Measurements from ENCODE around the gene ANKRD31. TPM values are rescaled to one million over a fixed set of nuclear protein-coding genes. Genes with fewer than 3 reads are reported as not detected.

Gene ANKRD31
- total RNA-seq, 1 experiment from 2014 or later, result 0.30 TPM

DNA sequence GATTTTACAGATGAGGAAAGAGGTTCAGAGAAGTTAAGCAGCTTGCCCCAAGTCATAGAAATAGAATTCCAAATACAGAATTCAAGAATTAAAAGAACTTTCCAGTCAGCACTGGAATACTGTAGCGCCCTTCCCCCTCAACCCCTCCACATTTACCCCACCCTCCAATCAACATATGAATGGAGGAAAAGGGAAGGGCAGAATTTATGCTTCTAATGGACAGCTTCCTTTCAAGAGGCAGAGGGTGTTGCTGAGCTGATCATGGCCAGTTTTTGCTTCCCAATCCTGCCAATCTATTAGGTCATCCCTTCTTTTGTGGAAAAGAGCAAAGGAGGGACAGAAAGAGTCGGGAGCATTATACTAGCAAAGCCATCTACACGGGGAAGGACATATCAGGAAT lies 39.1 kb upstream of the ANKRD31 start:
- Histone ChIP-seq H4K20me1 (ENCODE audit: insufficient read depth) (no peaks in the 10 kb centered on the region), H3K4me3 (replicated peaks in 1 of 2; ENCODE audit: low read depth in 1 of 2, low read length in 2 of 2) (no peak overlapping the region), H3K9me2 (ENCODE audit: insufficient read depth) (no peaks in the 10 kb centered on the region), H2AFZ (ENCODE audit: low read depth, low read length, poor library complexity, severe bottlenecking) (peak overlapping the region; percentile 31), H3K4me2 (ENCODE audit: low read length) (no peak overlapping the region), H3K36me3 (ENCODE audit: control insufficient read depth in 1 of 2, insufficient read depth in 2 of 2, low read length in 2 of 2) (no peaks in the 10 kb centered on the region), H3K79me2 (ENCODE audit: insufficient read depth, low read length) (no peaks in the 10 kb centered on the region), H3K9ac (ENCODE audit: low read length) (no peak overlapping the region), H3K9me3 (ENCODE audit: control insufficient read depth in 1 of 2, insufficient read depth in 1 of 2, low read depth in 1 of 2, low read length in 2 of 2) (no peaks in the 10 kb centered on the region), H3K27ac (ENCODE audit: low read depth, low read length) (no peak overlapping the region), H3K27me3 (ENCODE audit: insufficient read depth, low read length) (no peaks in the 10 kb centered on the region), H3K4me1 (ENCODE audit: control insufficient read depth in 1 of 2, insufficient read depth in 2 of 2, low read length in 2 of 2) (peaks cover 5 to 25% of the 10 kb centered on the region in 2 experiments; a peak in 3 of 4 replicates)
- ATAC-seq (no peak), DNase-seq (ENCODE audit: low read depth, low spot score) (no peak)
- ChIA-PET RAD21 (ENCODE audit: low non-redundant PET in 1 of 2, low total read pairs in 2 of 2, uncharacterized antibody in 2 of 2, unreplicated experiment in 2 of 2) (no interaction called here), POLR2A (no interaction called here), CTCF (no interaction called here)
- TF ChIP-seq POLR2AphosphoS5 (IDR thresholded peaks at IDR 0.05; ENCODE audit: low read depth, low read length), result no peak
- no peak for TF ChIP-seq SIN3A (IDR thresholded peaks at IDR 0.05; ENCODE audit: low read depth)
- no peak for TF ChIP-seq SP1 (IDR thresholded peaks at IDR 0.05; ENCODE audit: low read depth)
- TF ChIP-seq YY1 (IDR thresholded peaks at IDR 0.05; ENCODE audit: extremely low read depth, insufficient replicate concordance, low read depth, low read length), result no peak
- no peak for TF ChIP-seq EGR1 (IDR thresholded peaks at IDR 0.05; ENCODE audit: low read depth)
- TF ChIP-seq POLR2A (IDR thresholded peaks at IDR 0.05; ENCODE audit: borderline replicate concordance, extremely low read depth, insufficient read depth, insufficient read length), result no peak
- no peak for TF ChIP-seq RAD21 (IDR thresholded peaks at IDR 0.05; ENCODE audit: low read depth)
- intact Hi-C loops (cut with micrococcal nuclease), result loop anchor here (5.0 kb wide), 2 partner anchors 62 to 407 kb away; partner anchors contain the start of gene HMGCR
- BruUV-seq (replicated peaks), result no TSS peak

DNA sequence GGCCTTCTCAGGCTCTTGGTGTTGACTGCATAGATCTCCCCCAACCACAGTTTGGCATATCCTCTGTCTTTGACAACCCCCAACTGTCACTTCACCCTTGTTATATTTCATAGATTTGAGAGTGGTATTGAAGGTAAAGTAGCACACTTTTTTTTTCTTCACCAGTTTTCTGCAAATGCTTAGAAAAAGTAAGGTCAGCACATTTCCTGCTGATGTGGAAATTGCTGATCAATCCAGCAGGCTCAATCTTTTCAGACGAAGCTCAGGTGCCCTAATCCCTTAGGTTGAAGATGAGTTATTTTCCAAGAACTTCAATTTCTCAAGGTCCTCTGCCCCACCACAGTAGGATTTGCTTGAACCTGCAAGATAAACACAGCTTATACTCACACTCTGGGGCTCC lies 38.5 kb upstream of the ANKRD31 start:
- Histone ChIP-seq H3K27me3 (ENCODE audit: insufficient read depth, low read length) (no peaks in the 10 kb centered on the region), H3K4me2 (ENCODE audit: low read length) (no peak overlapping the region), H4K20me1 (ENCODE audit: insufficient read depth) (no peaks in the 10 kb centered on the region), H3K9me3 (ENCODE audit: control insufficient read depth in 1 of 2, insufficient read depth in 1 of 2, low read depth in 1 of 2, low read length in 2 of 2) (no peaks in the 10 kb centered on the region), H2AFZ (ENCODE audit: low read depth, low read length, poor library complexity, severe bottlenecking) (peak overlapping the region; percentile 31), H3K9ac (ENCODE audit: low read length) (no peak overlapping the region), H3K4me3 (replicated peaks in 1 of 2; ENCODE audit: low read depth in 1 of 2, low read length in 2 of 2) (no peak overlapping the region), H3K4me1 (ENCODE audit: control insufficient read depth in 1 of 2, insufficient read depth in 2 of 2, low read length in 2 of 2) (peaks cover 5 to 25% of the 10 kb centered on the region in 2 experiments; a peak in 3 of 4 replicates), H3K27ac (ENCODE audit: low read depth, low read length) (no peak overlapping the region), H3K36me3 (ENCODE audit: control insufficient read depth in 1 of 2, insufficient read depth in 2 of 2, low read length in 2 of 2) (no peaks in the 10 kb centered on the region), H3K9me2 (ENCODE audit: insufficient read depth) (no peaks in the 10 kb centered on the region), H3K79me2 (ENCODE audit: insufficient read depth, low read length) (no peaks in the 10 kb centered on the region)
- BruUV-seq (replicated peaks), result no TSS peak
- ChIA-PET POLR2A (no interaction called here), RAD21 (ENCODE audit: low non-redundant PET in 1 of 2, low total read pairs in 2 of 2, uncharacterized antibody in 2 of 2, unreplicated experiment in 2 of 2) (no interaction called here), CTCF (no interaction called here)
- no peak for ATAC-seq
- no peak for DNase-seq (ENCODE audit: low read depth, low spot score)
- TF ChIP-seq SIN3A (IDR thresholded peaks at IDR 0.05; ENCODE audit: low read depth) (no peak), EZH2phosphoT487 (IDR thresholded peaks at IDR 0.05; ENCODE audit: borderline replicate concordance) (no peak), TCF7L2 (IDR thresholded peaks at IDR 0.05; ENCODE audit: borderline replicate concordance, extremely low read depth, insufficient read depth, insufficient read length) (no peak), SP1 (IDR thresholded peaks at IDR 0.05; ENCODE audit: low read depth) (no peak), CBX3 (IDR thresholded peaks at IDR 0.05; ENCODE audit: low read depth) (no peak), ZNF274 (IDR thresholded peaks at IDR 0.05; ENCODE audit: low read depth, low read length) (no peak), SRF (IDR thresholded peaks at IDR 0.05; ENCODE audit: low read depth) (no peak), YY1 (IDR thresholded peaks at IDR 0.05; ENCODE audit: extremely low read depth, insufficient replicate concordance, low read depth, low read length) (no peak)
- TF ChIP-seq, protein P1, sequence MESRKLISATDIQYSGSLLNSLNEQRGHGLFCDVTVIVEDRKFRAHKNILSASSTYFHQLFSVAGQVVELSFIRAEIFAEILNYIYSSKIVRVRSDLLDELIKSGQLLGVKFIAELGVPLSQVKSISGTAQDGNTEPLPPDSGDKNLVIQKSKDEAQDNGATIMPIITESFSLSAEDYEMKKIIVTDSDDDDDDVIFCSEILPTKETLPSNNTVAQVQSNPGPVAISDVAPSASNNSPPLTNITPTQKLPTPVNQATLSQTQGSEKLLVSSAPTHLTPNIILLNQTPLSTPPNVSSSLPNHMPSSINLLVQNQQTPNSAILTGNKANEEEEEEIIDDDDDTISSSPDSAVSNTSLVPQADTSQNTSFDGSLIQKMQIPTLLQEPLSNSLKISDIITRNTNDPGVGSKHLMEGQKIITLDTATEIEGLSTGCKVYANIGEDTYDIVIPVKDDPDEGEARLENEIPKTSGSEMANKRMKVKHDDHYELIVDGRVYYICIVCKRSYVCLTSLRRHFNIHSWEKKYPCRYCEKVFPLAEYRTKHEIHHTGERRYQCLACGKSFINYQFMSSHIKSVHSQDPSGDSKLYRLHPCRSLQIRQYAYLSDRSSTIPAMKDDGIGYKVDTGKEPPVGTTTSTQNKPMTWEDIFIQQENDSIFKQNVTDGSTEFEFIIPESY (IDR thresholded peaks at IDR 0.05; ENCODE audit: extremely low read depth, insufficient replicate concordance, low read length), result no peak
- TF ChIP-seq, protein P2, sequence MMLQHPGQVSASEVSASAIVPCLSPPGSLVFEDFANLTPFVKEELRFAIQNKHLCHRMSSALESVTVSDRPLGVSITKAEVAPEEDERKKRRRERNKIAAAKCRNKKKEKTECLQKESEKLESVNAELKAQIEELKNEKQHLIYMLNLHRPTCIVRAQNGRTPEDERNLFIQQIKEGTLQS (IDR thresholded peaks at IDR 0.05), result no peak
- TF ChIP-seq, protein P3, sequence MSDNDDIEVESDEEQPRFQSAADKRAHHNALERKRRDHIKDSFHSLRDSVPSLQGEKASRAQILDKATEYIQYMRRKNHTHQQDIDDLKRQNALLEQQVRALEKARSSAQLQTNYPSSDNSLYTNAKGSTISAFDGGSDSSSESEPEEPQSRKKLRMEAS (IDR thresholded peaks at IDR 0.05), result no peak
- intact Hi-C loops (cut with micrococcal nuclease), result loop anchor here (5.0 kb wide), 2 partner anchors 62 to 407 kb away; partner anchors contain the start of gene HMGCR

Measured in HCT116 (cell line).